GM18909 (cell line): ENCODE data around the gene DOCK10.
A peak's percentile ranks its signal among the peaks of the same experiment; 100 is the strongest.

Experiments
- ATAC-seq: cut with Tn5 transposase; IDR thresholded peaks from one replicate; pipeline ENCODE4 v1.9.1; 2021; ENCODE audit warnings: mild to moderate bottlenecking; ENCODE audit not compliant: unreplicated experiment, poor library complexity

Gene DOCK10

GRCh38 chr2:224751996-224752698, 290.1 kb downstream of the DOCK10 start:
- ATAC-seq: peak; percentile 79

GRCh38 chr2:224749136-224749535, 293.1 kb downstream of the DOCK10 start:
- no peak for ATAC-seq

- no peak for ATAC-seq
Measured at GRCh38 chr2:224747765-224748164, 294.5 kb downstream of the DOCK10 start.

- no peak for ATAC-seq
Measured at GRCh38 chr2:224736227-224736626, 306.0 kb downstream of the DOCK10 start.

GRCh38 chr2:224734949-224735348, 307.3 kb downstream of the DOCK10 start:
- ATAC-seq: no peak

- no peak for ATAC-seq
Measured at GRCh38 chr2:224731665-224732064, 310.6 kb downstream of the DOCK10 start.

- no peak for ATAC-seq
Measured at GRCh38 chr2:224729435-224729834, 312.8 kb downstream of the DOCK10 start.

- no peak for ATAC-seq
Measured at GRCh38 chr2:224724331-224724730, 317.9 kb downstream of the DOCK10 start.

GRCh38 chr2:224723586-224724217, 318.6 kb downstream of the DOCK10 start:
- ATAC-seq: no peak

GRCh38 chr2:224722770-224723169, 319.5 kb downstream of the DOCK10 start:
- ATAC-seq: no peak

GRCh38 chr2:224722250-224722649, 320.0 kb downstream of the DOCK10 start:
- no peak for ATAC-seq

GRCh38 chr2:224716921-224717320, 325.3 kb downstream of the DOCK10 start:
- no peak for ATAC-seq

GRCh38 chr2:224716201-224716600, 326.1 kb downstream of the DOCK10 start, which contains the start of gene CCDC195:
TSS of gene CCDC195 (minus strand) at chr2:224716365. CDS start at chr2:224716365, 0 bp downstream.
- ATAC-seq: no peak
